Dedifferentiated amniotic fluid mesenchymal stem cell (primary cell): ENCODE data around the gene CD58.
A peak's percentile ranks its signal among the peaks of the same experiment; 100 is the strongest.
"Not testable (repeated sequence)": the region's sequence is repeated elsewhere in the genome, so short reads cannot be mapped to it uniquely, and the experiment has no call there.

Source experiments
- DNase-seq: peaks from one replicate; pipeline ENCODE4 v3.0.0-alpha.2; 2016; ENCODE audit errors: extremely low spot score

Gene CD58

GRCh38 chr1:116570358-116571214, at the start of gene CD58:
Gene CD58, minus strand, starts transcription at chr1:116571026. Its CDS starts 54 bp downstream, at chr1:116570972.
- peak; percentile 69 for DNase-seq

GRCh38 chr1:116620392-116620791, 49.6 kb upstream of the CD58 start:
- not testable (repeated sequence) for DNase-seq

- not testable (repeated sequence) for DNase-seq
Observed at GRCh38 chr1:116619106-116619505, 48.3 kb upstream of the CD58 start.

GRCh38 chr1:116617808-116618207, 47.0 kb upstream of the CD58 start:
- not testable (repeated sequence) for DNase-seq

- DNase-seq = not testable (repeated sequence)
Observed at GRCh38 chr1:116613825-116614224, 43.0 kb upstream of the CD58 start.

- DNase-seq = not testable (repeated sequence)
Observed at GRCh38 chr1:116609801-116610371, 39.1 kb upstream of the CD58 start.

GRCh38 chr1:116608841-116609240, 38.0 kb upstream of the CD58 start:
- not testable (repeated sequence) for DNase-seq

GRCh38 chr1:116608151-116608550, 37.3 kb upstream of the CD58 start:
- not testable (repeated sequence) for DNase-seq

- DNase-seq = not testable (repeated sequence)
Observed at GRCh38 chr1:116607463-116607862, 36.6 kb upstream of the CD58 start.

- not testable (repeated sequence) for DNase-seq
Observed at GRCh38 chr1:116606067-116606466, 35.2 kb upstream of the CD58 start.

GRCh38 chr1:116605315-116605714, 34.5 kb upstream of the CD58 start:
- no peak for DNase-seq

- DNase-seq = not testable (repeated sequence)
Observed at GRCh38 chr1:116604408-116604807, 33.6 kb upstream of the CD58 start.

- DNase-seq = not testable (repeated sequence)
Observed at GRCh38 chr1:116603646-116604045, 32.8 kb upstream of the CD58 start.

GRCh38 chr1:116599369-116599768, 28.5 kb upstream of the CD58 start:
- not testable (repeated sequence) for DNase-seq

- DNase-seq = not testable (repeated sequence)
Observed at GRCh38 chr1:116598420-116599036, 27.7 kb upstream of the CD58 start.

- not testable (repeated sequence) for DNase-seq
Observed at GRCh38 chr1:116597388-116597787, 26.6 kb upstream of the CD58 start.

GRCh38 chr1:116596742-116597307, 26.0 kb upstream of the CD58 start:
- not testable (repeated sequence) for DNase-seq

- not testable (repeated sequence) for DNase-seq
Observed at GRCh38 chr1:116595946-116596741, 25.3 kb upstream of the CD58 start.

GRCh38 chr1:116595065-116595840, 24.4 kb upstream of the CD58 start:
- not testable (repeated sequence) for DNase-seq

- DNase-seq = not testable (repeated sequence)
Observed at GRCh38 chr1:116593977-116594376, 23.2 kb upstream of the CD58 start.
